Activated CD8-positive, alpha-beta memory T cell treated with anti-CD3 and anti-CD28 coated beads for 48 hours (primary cell): ENCODE data around the gene TMEM242.
"Not testable (repeated sequence)": the region's sequence is repeated elsewhere in the genome, so short reads cannot be mapped to it uniquely, and the experiment has no call there.

Source experiments
- DNase-seq, 3 experiments: peaks; one replicate each; pipeline ENCODE4 v3.0.0-alpha.2; 2020; ENCODE audit warnings: low read depth in 2 of 3, low spot score in 2 of 3

Gene TMEM242

DNA sequence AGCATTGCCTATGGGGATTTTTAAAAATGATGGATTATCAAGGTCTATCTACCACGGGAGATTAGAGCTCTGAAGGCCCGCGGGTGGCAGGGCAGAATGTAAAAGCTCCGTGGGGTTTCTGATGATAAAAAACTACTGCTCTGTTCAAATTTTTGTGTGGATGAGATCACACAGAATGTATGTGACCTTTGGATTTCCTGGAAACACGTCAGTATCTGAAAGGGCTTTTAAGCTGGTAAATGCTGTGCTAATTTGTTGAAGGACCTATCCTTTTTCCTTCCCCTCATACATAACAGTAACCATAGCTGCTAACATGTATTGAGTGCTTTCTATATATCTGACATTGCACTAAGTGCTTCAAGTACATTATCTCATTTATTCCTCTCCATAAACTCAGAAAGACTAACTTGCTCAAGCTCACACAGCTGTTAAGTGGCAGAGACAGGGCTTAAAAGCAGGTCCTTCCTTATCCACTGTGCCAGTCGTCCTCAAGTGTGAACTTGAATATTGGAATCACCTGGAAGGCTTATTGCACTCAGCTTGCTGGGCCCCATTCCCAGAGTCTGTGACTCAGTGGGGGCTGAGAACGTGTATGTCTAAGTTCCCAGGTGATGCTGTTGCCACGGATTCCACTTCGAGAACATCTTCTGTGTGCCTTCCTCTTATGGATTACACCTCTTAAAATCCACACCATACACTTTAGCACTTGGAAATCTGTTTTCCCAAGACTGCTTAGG lies 1.9 kb upstream of the TMEM242 start:
- DNase-seq, result no peak

DNA sequence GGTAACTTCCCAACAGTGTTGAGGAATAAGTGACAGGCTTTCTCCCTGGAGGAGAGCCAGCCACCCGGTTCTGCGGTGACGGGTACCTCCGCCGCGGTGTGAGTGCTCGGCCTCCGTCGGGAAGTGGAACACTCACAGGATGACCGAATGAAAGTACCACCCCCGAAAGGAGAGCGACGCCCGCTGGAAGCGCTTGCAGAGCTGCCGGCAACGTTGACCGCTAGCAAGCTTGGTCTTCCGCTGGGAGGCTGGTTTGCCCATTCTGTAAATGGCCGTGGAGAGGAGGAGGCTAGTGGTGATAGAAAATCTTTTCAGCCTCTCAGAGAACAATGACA lies 614 bp upstream of the TMEM242 start:
- peak; percentile 11 to 19 (median 14) for DNase-seq

DNA sequence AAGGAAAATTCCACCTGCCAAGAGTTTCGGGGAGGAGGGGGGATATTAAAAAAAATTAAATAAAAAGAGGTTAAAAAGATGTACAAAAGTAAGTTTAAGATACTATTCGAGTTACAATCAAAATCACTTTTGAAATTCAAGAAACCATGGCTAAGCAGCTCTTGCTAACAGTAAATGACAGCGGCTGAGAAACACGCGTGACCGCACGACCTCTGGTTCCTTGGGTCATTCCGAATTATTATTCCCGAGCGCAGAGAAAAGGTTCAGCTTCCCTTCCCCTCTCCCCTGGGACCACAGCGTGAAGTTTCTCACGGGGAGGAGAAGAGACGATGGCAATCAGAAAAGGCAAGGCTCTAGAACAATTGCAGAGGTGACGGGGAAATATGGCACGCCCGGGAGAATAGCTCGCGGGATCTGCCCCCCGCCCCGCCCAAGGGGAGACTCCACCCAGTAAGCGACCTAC lies 496 bp downstream of the TMEM242 start:
- DNase-seq, result no peak

DNA sequence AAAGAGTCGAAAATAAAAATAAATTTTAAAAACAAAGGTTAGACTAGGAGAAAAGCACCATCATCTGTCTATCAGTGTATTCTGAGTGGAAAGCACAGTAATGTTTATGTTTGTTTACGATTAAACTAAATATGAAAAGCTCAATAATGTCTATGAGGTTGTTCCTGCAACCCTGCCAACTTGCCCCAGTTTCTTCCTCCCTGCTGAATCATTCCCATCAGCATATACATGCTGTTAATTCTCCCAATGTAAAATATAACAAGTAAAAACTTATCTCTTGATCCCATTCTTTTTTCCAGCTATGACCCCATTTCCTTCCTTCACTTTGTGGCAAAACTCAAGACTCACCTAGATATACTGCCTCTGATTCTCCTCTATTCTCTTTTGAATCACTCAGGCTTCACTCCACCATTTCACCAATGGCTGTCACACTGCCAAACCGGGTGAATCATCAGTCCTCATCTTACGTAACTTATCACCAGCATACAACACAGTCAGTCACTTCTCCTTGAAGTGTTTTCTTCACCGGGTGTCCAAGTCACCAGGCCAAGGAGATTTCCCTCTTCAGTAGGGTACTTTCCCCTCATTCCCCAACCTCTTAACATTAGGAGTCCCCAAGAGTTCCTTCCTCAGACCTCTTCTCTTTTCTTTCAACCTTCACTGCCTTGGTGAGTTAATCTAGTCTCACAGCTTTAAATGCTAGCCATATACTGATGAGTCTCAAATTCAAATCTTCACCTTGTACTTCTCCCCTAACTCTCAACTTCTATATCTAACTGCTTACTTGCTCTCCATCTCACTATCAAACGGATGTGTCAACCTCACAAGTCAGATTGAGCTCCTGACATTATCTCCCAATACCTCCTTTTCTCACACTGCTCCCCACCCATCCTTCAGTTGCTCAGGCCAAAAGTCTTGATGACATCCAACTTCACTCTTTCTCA lies 6.2 kb downstream of the TMEM242 start:
- DNase-seq, result no peak

DNA sequence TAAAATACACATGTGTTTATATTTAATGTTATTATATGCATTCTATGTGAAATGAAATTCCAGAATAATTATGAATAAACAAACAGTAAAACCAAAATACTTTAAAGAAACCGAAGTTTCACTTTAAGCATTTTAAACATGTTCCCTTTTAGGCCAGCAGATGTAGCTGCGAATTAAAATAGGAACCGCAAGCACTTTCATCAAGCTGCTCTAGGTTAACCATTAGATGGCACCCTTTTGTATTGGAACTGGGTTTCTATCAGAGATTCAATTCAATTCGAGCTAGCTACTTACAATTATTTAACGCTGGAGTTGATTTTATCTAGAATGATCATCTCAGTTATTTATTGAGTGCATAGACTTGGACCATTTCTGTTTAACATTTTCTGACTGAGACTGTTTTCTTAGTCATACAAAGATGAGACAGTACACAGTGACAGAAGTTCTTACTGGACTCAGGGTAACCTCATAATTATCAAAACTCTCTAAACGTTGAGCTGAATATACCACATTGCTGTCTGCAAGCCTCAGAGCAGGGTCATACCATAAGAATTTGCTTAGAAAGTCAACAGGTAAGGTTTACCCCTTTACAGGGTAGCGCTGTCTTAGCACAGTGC lies 8.5 kb downstream of the TMEM242 start:
- no peak for DNase-seq

DNA sequence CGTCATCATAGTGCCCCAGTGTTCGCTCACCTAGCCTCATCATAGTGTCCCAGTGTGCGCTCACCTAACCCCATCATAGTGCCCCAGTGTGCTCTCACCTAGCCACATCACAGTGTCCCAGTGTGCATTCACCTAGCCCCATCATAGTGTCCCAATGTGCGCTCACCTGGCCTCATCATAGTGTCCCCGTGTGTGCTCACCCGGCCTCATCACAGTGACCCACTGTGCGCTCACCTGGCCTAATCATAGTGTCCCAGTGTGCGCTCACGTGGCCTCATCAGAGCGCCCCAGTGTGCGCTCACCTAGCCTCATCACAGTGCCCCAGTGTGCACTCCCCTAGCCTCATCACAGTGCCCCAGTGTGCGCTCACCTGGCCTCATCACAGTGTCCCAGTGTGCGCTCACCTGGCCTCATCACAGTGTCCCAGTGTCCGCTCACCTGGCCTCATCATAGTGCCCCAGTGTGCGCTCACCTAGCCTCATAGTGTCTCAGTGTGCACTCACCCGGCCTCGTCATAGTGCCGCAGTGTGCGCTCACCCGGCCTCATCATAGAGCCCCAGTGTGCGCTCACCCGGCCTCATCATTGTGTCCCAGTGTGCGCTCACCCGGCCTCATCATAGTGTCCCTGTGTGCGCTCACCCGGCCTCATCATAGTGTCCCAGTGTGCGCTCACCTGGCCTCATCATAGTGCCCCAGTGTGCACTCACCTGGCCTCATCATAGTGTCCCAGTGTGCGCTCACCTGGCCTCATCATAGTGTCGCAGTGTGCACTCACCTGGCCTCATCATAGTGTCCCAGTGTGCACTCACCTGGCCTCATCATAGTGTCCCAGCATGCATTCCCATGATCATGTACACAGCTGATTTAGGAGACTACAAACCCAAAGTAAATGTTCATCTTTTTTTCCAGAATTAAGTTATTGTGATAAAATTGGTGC lies 9.5 kb downstream of the TMEM242 start:
- DNase-seq, result no peak

DNA sequence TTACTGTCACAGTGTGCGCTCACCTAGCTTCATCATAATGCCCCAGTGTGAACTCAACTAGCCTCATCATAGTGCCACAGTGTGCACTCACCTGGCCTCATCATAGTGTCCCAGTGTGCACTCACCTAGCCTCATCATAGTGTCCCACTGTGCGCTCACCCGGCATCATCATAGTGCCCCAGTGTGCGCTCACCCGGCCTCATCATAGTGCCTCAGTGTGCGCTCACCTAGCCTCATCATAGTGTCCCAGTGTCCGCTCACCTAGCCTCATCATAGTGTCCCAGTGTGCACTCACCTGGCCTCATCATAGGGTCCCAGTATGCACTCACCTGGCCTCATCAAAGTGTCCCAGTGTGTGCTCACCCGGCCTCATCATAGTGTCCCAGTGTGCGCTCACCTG lies 10.6 kb downstream of the TMEM242 start:
- no peak for DNase-seq

DNA sequence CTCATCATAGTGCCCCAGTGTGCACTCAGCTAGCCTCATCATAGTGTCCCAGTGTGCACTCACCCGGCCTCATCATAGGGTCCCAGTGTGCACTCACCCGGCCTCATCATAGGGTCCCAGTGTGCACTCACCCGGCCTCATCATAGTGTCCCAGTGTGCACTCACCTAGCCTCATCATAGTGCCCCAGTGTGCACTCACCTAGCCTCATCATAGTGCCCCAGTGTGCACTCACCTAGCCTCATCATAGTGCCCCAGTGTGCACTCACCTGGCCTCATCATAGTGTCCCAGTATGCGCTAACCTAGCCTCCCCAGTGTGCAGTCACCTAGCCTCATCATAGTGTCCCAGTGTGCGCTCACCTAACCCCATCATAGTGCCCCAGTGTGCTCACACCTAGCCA lies 12.6 kb downstream of the TMEM242 start:
- DNase-seq, result not testable (repeated sequence)

DNA sequence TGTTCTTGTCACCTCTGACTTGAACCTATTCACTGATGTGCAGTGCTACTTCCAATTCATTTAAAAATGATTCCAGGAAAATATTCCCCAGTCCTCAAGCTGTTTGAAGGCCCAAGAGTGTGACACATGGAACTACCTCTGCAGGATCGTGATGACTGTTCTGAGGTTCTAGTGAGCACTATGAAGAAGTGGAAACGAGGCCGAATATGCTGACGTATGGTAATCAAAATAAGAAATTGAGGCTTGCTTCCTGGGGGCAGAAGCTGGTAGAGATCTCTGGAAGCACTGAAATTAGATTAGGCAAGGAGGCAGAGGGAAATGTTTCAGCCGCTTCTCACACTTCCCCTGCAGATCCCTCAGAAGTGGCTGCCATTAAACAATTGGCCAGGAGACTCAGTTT lies 15.7 kb downstream of the TMEM242 start:
- DNase-seq, result no peak

DNA sequence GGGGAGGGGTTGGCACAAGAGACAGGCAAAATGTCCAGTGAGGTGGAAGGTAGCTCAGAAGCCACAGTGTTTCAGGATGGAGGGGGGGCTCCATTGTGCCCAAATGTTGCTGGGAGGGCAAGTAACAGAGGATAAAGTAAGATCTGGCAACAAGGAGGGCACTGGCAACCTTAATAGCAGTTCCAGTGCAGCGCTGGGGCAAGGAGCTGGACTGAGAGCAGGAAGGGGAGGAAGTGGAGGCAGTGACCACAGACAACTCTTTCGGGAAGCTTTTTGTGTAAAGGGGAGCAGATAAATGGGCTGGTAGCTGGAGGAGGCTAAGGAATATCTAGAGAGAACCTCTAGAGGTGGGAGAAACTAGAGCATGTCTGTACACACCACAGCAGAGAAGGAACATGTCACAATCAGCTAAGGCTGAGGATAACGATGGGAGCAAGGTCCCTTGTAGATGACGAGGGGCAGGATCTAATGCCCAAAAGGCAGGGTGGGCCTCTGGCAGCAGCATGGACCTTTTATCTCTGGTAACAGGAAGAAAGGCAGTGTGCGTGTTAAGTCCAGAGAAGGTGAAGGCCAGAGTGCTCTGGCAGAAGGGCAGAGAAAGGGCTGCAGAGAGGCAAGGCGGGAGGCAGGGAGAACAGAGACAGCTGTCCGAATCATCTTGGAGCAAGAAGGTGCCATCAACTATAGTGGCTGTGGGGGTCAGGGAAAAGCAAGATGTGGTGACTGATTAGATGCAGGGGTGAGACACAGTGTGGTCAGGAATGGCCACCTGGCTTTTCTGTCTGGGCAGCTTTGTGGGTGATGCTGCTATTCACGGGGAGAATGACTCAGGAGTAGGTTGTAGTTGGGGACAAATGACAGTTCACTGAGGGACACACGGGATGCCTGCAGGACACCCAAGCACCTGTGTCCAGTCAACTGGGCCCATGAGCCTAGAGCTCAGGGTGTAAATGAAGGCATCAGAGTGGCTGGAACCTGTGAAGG lies 17.4 kb downstream of the TMEM242 start:
- no peak for DNase-seq

DNA sequence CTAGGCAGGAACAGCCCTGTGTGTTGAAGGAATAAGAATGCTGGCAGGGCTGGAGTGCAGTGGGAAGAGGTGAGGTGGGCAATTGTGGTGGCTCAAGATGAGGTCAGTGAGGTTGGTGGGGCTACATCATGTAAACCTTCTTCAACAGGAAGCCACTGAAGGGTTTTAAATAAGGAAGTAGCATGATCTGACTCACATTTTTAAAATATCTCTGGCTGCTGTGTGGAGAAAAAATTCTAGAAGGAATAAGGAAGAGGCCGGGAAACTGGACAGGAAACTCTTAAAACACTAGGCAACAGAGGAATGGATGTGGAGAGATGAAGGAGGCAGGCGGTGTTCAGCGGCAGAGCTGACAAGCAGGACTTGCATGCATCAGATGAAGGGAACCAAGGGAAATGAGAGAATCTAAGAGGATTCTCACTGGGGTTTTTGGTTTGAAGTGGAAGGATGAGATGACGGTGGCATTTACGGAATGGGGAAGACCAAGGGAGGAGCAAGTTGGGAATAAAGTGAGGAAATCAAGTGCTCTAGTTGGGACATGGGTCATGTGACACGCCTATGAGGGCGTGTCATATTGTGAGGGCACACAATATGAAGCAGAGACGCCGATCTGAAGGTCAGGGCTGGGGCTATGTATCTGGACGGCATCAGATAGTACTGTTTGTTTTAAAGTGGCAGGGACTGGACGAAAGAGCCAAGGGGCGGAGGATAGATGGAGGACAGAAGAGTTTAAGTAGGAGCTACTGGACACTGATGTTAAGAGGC lies 18.2 kb downstream of the TMEM242 start:
- DNase-seq, result no peak

DNA sequence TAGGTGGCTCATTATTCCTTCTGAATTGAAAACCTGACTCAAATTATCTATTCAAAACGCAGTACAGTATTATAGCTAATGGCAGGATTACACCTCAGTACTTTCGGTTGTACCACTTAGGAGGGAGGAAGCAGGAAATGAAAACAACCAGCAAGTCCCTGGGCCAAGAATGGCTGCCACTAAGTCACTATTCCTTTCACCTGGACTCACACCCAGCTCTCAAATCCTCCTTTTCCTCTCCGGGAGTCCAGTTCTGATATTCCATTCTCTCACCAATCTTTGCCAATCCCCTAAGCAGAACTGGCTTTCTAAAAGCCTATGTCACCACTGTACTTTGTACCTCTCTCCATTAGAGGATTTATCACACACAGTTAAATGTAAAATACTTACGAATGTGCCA lies 20.6 kb downstream of the TMEM242 start:
- DNase-seq, result no peak

DNA sequence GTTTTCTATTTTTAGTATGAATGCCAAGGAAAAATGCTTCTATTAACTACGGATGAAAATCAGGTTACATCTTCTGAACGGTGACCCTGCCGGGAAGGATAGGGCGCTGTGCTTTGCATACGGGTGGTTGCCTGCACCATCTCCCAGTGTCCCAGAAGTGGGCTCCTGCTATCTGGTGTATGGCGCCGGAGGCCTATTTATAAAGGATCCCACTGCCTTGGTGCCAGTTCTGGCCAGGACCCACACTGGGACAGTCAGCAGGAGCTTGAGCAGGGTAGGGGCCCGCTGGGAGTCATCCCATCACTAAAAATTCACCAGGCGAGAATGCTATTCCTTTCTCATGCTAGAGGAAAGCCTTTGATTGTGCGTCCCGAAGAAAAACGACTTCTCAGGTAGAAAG lies 22.9 kb downstream of the TMEM242 start:
- DNase-seq, result no peak

DNA sequence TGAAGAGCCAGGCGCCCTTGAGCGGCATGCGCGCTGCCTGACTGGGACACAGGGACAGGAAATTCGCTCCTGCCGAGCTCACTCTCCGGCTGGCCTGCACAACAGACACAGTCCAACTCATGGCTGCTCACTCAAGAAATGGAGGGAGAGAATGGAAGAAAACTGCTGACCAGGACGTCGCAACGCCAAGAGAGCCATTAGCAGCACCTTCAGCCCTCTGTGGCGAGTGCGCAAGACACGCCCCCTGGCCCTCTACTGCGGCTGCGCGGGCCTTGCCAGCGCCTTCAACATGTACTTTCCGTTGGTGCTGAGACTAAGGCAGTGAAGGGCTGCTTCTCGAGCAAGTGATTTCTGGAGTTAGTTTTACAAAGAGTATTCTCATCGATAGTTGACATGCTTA lies 23.3 kb downstream of the TMEM242 start:
- no peak for DNase-seq

DNA sequence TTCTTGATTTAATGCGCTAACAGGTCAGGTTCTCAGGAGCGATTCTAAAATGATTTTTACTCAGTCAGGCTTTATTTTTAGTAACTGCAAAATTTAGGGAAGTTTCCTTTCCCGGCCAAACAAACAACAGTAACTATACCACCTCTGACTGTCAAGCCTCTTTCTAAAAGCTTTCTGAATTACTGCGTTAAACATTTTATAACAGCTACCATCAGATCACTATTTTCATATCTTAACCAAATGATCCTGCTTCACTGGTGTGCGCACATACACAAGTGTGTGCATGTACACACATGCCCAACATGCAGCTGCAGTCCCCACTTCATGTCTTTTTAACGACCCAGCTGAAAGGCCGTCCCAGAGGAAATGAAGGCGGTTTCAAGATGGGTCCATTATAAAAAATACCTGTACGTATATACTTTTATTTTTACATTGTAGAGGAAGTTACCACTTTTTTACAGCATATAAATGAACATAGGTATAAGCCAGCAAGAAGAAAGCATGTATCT lies 25.0 kb downstream of the TMEM242 start:
- DNase-seq, result no peak

DNA sequence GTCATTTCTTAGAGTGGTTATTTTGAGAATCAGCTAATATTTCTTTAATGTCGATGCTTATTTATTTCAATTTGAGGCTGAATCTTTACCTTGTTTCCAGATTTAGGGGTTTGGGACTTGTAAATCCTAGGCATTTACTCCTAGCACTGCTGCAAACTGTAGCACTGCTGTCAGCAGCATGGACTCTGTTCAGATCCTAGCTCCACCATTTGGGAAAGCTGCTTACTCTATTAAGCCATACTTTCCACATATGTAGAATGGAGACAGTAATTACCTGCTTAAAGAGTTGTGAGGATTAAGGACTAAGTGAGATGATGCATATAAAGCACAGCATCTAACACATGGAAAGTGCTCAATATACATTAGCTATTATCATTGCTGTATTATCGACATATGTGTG lies 28.7 kb downstream of the TMEM242 start:
- DNase-seq, result no peak

DNA sequence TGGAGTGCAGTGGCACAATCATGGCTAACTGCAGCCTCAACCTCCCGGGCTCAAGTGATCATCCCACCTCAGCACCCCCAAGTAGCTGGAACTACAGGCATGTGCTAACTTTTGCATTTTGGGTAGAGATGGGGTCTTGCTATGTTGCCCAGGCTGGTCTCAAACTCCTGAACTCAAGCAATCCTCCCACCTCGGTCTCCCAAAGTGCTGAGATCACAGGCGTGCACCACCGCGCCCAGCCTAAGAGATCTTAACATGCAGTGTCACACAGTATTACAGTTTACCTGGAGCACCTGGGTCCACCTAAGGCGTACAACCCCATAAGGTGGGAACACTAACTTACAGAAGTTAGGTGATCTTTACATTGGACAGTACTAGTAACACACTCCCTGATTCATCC lies 29.5 kb downstream of the TMEM242 start:
- no peak for DNase-seq

DNA sequence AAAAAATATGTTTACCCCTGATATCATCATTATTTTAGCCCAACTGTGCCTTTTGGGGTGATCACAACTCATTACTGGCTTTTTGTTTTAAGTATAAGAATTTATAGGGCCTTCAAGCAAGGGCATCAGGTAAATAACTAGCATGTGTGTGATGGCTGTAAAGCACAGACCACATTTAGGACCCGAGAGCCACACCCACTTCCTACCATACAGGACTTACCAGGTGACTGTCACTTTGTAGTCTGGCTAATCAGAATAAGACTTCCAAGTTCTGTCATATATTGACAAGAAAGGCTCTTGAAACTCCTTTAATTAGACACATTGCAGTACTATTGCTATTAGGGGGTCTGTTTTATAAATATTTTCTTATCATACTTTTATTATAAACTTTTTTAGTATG lies 31.1 kb downstream of the TMEM242 start:
- DNase-seq, result no peak

DNA sequence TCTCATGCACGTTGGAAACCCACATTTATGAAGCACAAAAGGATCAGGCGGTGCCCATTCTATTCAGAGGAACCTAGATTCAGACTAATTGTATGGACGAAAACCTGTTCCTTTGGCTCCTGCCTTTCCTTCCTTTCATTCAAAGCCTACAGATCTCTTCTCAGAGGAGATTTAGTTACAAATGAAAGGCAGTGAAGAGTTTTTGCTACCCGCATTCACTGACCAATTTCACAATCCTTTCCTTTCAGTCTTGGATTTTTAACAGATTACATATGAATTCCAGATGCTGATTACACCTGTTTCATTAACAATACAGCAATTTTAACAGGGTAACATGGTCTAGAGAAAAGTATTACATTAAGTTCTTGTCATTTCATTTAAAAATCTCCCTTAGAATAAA lies 32.0 kb downstream of the TMEM242 start:
- no peak for DNase-seq
